Fibroblast of lung (primary cell): ENCODE measurements around the gene SPATA32. TPM values are rescaled to one million over a fixed set of nuclear protein-coding genes. Genes with fewer than 3 reads are reported as not detected.

Experiments
- DNase-seq, 2 donors: peaks; one replicate each; pipeline versions ENCODE4 v3.0.0 to v3.0.0-alpha.2; 2010; ENCODE audit warnings: low read depth in 2 of 2
- H2AFZ ChIP-seq: 2 replicates; pipeline ENCODE4 v1.5.1; 2012; ENCODE audit warnings: low read length, control low read depth, inconsistent platforms
- H3K27ac ChIP-seq: 2 replicates; pipeline ENCODE4 v1.5.1; 2011; ENCODE audit warnings: low read length, control low read depth; ENCODE audit not compliant: insufficient read depth
- H3K27me3 ChIP-seq: 2 replicates; pipeline ENCODE4 v1.5.1; 2011; ENCODE audit warnings: mild to moderate bottlenecking, low read length; ENCODE audit not compliant: control insufficient read depth, insufficient read depth
- H3K36me3 ChIP-seq: 2 replicates; pipeline ENCODE4 v1.5.1; 2011; ENCODE audit warnings: low read length; ENCODE audit not compliant: control insufficient read depth, insufficient read depth
- H3K4me1 ChIP-seq: 2 replicates; pipeline ENCODE4 v1.5.1; 2011; ENCODE audit warnings: low read length; ENCODE audit not compliant: control insufficient read depth, insufficient read depth; ENCODE audit errors: extremely low read depth
- H3K4me2 ChIP-seq: 2 replicates; pipeline ENCODE4 v1.5.1; 2011; ENCODE audit warnings: low read length, control low read depth; ENCODE audit not compliant: insufficient read depth; ENCODE audit errors: extremely low read depth
- H3K4me3 ChIP-seq, 4 experiments: fragments of 200-600 bp in 1 of 4; sonication (generic) in 1 of 4; replicated peaks in 1 of 4; 2 replicates each; pipeline ENCODE4 v1.5.1; 2011 to 2016; ENCODE audit warnings: low read length in 4 of 4, low read depth in 3 of 4, mild to moderate bottlenecking in 3 of 4, control low read depth in 2 of 4, inconsistent platforms in 1 of 4, mixed read lengths in 1 of 4; ENCODE audit not compliant: insufficient read depth in 1 of 4; ENCODE audit errors: control extremely low read depth in 1 of 4
- H3K79me2 ChIP-seq: 2 replicates; pipeline ENCODE4 v1.5.1; 2012; ENCODE audit warnings: mild to moderate bottlenecking, low read length, inconsistent platforms; ENCODE audit not compliant: control insufficient read depth, insufficient read depth
- H3K9ac ChIP-seq: 2 replicates; pipeline ENCODE4 v1.5.1; 2011; ENCODE audit warnings: mild to moderate bottlenecking, low read length, control low read depth; ENCODE audit not compliant: insufficient read depth
- H3K9me3 ChIP-seq: 2 replicates; pipeline ENCODE4 v1.5.1; 2012; ENCODE audit warnings: low read depth, low read length; ENCODE audit not compliant: control insufficient read depth, insufficient read depth
- H4K20me1 ChIP-seq: 2 replicates; pipeline ENCODE4 v1.5.1; 2011; ENCODE audit warnings: low read length; ENCODE audit not compliant: control insufficient read depth, insufficient read depth; ENCODE audit errors: extremely low read depth
- CTCF ChIP-seq, 2 donors: IDR thresholded peaks in 1 of 2; conservative IDR thresholded peaks in 1 of 2; 1 replicate in 1 of 2; 2 replicates in 1 of 2; pipeline ENCODE4 v1.5.1; 2011 to 2012; ENCODE audit warnings: low read length in 2 of 2, control low read depth in 1 of 2, inconsistent platforms in 1 of 2, low read depth in 1 of 2, mild to moderate bottlenecking in 1 of 2
- EZH2 ChIP-seq: IDR thresholded peaks from 2 replicates; pipeline ENCODE4 v1.5.1; 2012; ENCODE audit warnings: low read length, control low read depth, mild to moderate bottlenecking; ENCODE audit errors: missing control alignments
- polyA plus RNA-seq, 2 donors: library from polyadenylated mRNA; depleted of rRNA in 1 of 2; stranded (reverse) in 1 of 2; unstranded in 1 of 2; fragments of >200 nt; gene quantifications; 2 replicates each; pipeline ENCODE4 v1.2.1, GENCODE V29; 2011 to 2012; ENCODE audit warnings: missing spikeins in 1 of 2
- total RNA-seq: library from RNA; depleted of rRNA; stranded (reverse); fragments of >200 nt; gene quantifications from 2 replicates; pipeline ENCODE4 v1.2.1, GENCODE V29; 2014

Gene SPATA32
- total and polyA plus RNA-seq, 2 donors (not counting 1 experiment from before 2014, with no cell fraction given): not detected

GRCh38 chr17:45232514-45233422 is 29.1 kb downstream of the SPATA32 start:
- DNase-seq: no peak
- H3K27me3 ChIP-seq: peaks cover 7% of the 10 kb centered on the region
- TF ChIP-seq EZH2 (no peak), CTCF (conservative IDR thresholded peaks at IDR 0.05 in 1 of 2, IDR thresholded peaks at IDR 0.05 in 1 of 2; ENCODE audit: low read depth in 1 of 2, low read length in 2 of 2) (no peak)
- no peaks in the 10 kb centered on the region for H3K36me3 ChIP-seq
- no peak overlapping the region for H3K4me2 ChIP-seq
- H4K20me1 ChIP-seq: no peaks in the 10 kb centered on the region
- H2AFZ ChIP-seq: no peak overlapping the region
- H3K4me3 ChIP-seq: no peak overlapping the region
- H3K4me1 ChIP-seq: peaks cover 17% of the 10 kb centered on the region
- no peaks in the 10 kb centered on the region for H3K9me3 ChIP-seq
- no peak overlapping the region for H3K9ac ChIP-seq
- H3K27ac ChIP-seq: no peak overlapping the region
- H3K79me2 ChIP-seq: no peaks in the 10 kb centered on the region

- Histone ChIP-seq H3K4me2 (no peak overlapping the region), H3K27me3 (no peaks in the 10 kb centered on the region), H3K36me3 (no peaks in the 10 kb centered on the region), H3K79me2 (no peaks in the 10 kb centered on the region), H3K9me3 (no peaks in the 10 kb centered on the region), H3K4me1 (peaks cover 18% of the 10 kb centered on the region), H3K27ac (no peak overlapping the region), H2AFZ (no peak overlapping the region), H4K20me1 (no peaks in the 10 kb centered on the region), H3K9ac (no peak overlapping the region), H3K4me3 (no peak overlapping the region)
- DNase-seq: no peak
- TF ChIP-seq CTCF (conservative IDR thresholded peaks at IDR 0.05 in 1 of 2, IDR thresholded peaks at IDR 0.05 in 1 of 2; ENCODE audit: low read depth in 1 of 2, low read length in 2 of 2): peak; percentile 3 to 40
- no peak for TF ChIP-seq EZH2
These were observed 30.3 kb downstream of the SPATA32 start for GRCh38 chr17:45231481-45232116.

- Histone ChIP-seq H3K4me3 (no peak overlapping the region), H3K9ac (no peak overlapping the region), H3K4me1 (peaks cover 18% of the 10 kb centered on the region), H3K27me3 (no peaks in the 10 kb centered on the region), H4K20me1 (no peaks in the 10 kb centered on the region), H3K9me3 (no peaks in the 10 kb centered on the region), H3K4me2 (no peak overlapping the region), H3K36me3 (no peaks in the 10 kb centered on the region), H2AFZ (no peak overlapping the region), H3K79me2 (no peaks in the 10 kb centered on the region), H3K27ac (no peak overlapping the region)
- peak; percentile 23 to 64 for DNase-seq
- TF ChIP-seq EZH2 (no peak), CTCF (conservative IDR thresholded peaks at IDR 0.05 in 1 of 2, IDR thresholded peaks at IDR 0.05 in 1 of 2; ENCODE audit: low read depth in 1 of 2, low read length in 2 of 2) (no peak)
These were observed 31.0 kb downstream of the SPATA32 start for GRCh38 chr17:45230787-45231480.
